OCI-LY1 (cell line): ENCODE measurements around the gene CSRP1.

ENCODE experiments used
- CTCF ChIP-seq: fragments of 200-600 bp; sonication (generic), shearing (Covaris generic); IDR thresholded peaks from 2 replicates; pipeline ENCODE4 v1.5.1; 2017; ENCODE audit warnings: mild to moderate bottlenecking, antibody characterized with exemption, low read length, moderate library complexity, mixed read lengths
- EZH2 ChIP-seq: fragments of 200-600 bp; sonication (generic), shearing (Covaris generic); IDR thresholded peaks from 2 replicates; pipeline ENCODE4 v1.8.0; 2017; ENCODE audit warnings: borderline replicate concordance, mixed run types, mild to moderate bottlenecking, antibody characterized with exemption, low read length, moderate library complexity, mixed read lengths

GRCh38 chr1:201486187-201486586, 20.7 kb downstream of the CSRP1 start:
- TF ChIP-seq CTCF (no peak), EZH2 (no peak)
